PC-3 (cell line): ENCODE data around the gene OR14A16.

Experiments used
- EZH2phosphoT487 ChIP-seq: fragments of 300-600 bp; sonication (generic); IDR thresholded peaks from 2 replicates; pipeline ENCODE4 v1.6.1; 2018; ENCODE audit warnings: mild to moderate bottlenecking, antibody characterized with exemption, low read length, borderline replicate concordance
- TF ChIP-seq, protein P1 (sequence below): fragments of 300-600 bp; sonication (generic); conservative IDR thresholded peaks from 2 replicates; pipeline ENCODE4 v1.5.1; 2017; ENCODE audit warnings: antibody characterized with exemption, low read depth, mild to moderate bottlenecking, low read length

DNA sequence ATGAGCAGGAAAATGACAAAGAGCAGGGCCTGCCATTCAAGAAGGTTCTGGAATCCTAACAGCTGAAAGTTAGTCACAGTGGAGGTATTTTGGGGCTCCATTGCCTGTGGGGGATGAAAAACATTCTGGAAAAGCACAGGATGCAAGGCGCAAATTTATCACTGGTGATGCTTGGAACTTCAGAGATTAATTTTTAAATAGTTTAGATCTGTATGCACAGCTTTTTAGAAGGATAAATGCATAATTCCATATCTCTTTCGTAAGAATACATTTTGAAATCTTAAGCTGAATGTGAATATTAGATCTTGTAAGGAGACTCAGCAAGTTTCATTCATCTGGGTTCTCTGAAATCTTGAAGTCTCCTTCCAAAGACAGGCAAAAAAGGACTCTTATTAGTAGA is 17.9 kb upstream of the OR14A16 start, which contains the start of gene OR11L1:
- TF ChIP-seq, protein P1, sequence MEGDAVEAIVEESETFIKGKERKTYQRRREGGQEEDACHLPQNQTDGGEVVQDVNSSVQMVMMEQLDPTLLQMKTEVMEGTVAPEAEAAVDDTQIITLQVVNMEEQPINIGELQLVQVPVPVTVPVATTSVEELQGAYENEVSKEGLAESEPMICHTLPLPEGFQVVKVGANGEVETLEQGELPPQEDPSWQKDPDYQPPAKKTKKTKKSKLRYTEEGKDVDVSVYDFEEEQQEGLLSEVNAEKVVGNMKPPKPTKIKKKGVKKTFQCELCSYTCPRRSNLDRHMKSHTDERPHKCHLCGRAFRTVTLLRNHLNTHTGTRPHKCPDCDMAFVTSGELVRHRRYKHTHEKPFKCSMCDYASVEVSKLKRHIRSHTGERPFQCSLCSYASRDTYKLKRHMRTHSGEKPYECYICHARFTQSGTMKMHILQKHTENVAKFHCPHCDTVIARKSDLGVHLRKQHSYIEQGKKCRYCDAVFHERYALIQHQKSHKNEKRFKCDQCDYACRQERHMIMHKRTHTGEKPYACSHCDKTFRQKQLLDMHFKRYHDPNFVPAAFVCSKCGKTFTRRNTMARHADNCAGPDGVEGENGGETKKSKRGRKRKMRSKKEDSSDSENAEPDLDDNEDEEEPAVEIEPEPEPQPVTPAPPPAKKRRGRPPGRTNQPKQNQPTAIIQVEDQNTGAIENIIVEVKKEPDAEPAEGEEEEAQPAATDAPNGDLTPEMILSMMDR: no peak
- no peak for TF ChIP-seq EZH2phosphoT487
